GM19395 (cell line): ENCODE measurements around the gene ODAD3.
A peak's percentile ranks its signal among the peaks of the same experiment; 100 is the strongest.
"Not testable (repeated sequence)": the region's sequence is repeated elsewhere in the genome, so short reads cannot be mapped to it uniquely, and the experiment has no call there.

Experiments
- ATAC-seq: cut with Tn5 transposase; IDR thresholded peaks from one replicate; pipeline ENCODE4 v1.9.1; 2021; ENCODE audit warnings: mild to moderate bottlenecking, moderate library complexity; ENCODE audit not compliant: unreplicated experiment

Gene ODAD3

GRCh38 chr19:11408591-11408990, 26.3 kb downstream of the ODAD3 start:
- no peak for ATAC-seq

GRCh38 chr19:11406703-11407236, 28.2 kb downstream of the ODAD3 start:
- not testable (repeated sequence) for ATAC-seq

GRCh38 chr19:11405846-11406643, 28.9 kb downstream of the ODAD3 start:
- ATAC-seq, result no peak

- ATAC-seq, result no peak
Observed at GRCh38 chr19:11404588-11405222, 30.2 kb downstream of the ODAD3 start.

- no peak for ATAC-seq
Observed at GRCh38 chr19:11401808-11402543, 32.9 kb downstream of the ODAD3 start.

GRCh38 chr19:11400798-11401197, 34.1 kb downstream of the ODAD3 start:
- ATAC-seq, result no peak

- no peak for ATAC-seq
Observed at GRCh38 chr19:11399667-11400066, 35.3 kb downstream of the ODAD3 start.

GRCh38 chr19:11397089-11397610, 37.8 kb downstream of the ODAD3 start:
- no peak for ATAC-seq

GRCh38 chr19:11390933-11391680, 43.8 kb downstream of the ODAD3 start:
- ATAC-seq, result no peak

- no peak for ATAC-seq
Observed at GRCh38 chr19:11390359-11390758, 44.6 kb downstream of the ODAD3 start.

GRCh38 chr19:11387162-11388034, 47.5 kb downstream of the ODAD3 start:
- no peak for ATAC-seq

- ATAC-seq, result no peak
Observed at GRCh38 chr19:11384778-11385129, 50.2 kb downstream of the ODAD3 start.

- ATAC-seq, result no peak
Observed at GRCh38 chr19:11383706-11384048, 51.2 kb downstream of the ODAD3 start.

- no peak for ATAC-seq
Observed at GRCh38 chr19:11382898-11383705, 51.8 kb downstream of the ODAD3 start.

GRCh38 chr19:11380653-11381537, 54.0 kb downstream of the ODAD3 start:
- ATAC-seq, result peak; percentile 81

- ATAC-seq, result no peak
Observed at GRCh38 chr19:11379857-11380350, 55.0 kb downstream of the ODAD3 start.

GRCh38 chr19:11379269-11379845, 55.6 kb downstream of the ODAD3 start:
- ATAC-seq, result not testable (repeated sequence)
